ENCODE data around the gene ZFPL1.
A peak's percentile ranks its signal among the peaks of the same experiment; 100 is the strongest.

The ZFPL1 gene

GRCh38 chr11:65060913-65061408 is 23.1 kb upstream of the ZFPL1 start:
- DNase-seq (ENCODE audit: low read depth) = no peak

DNA sequence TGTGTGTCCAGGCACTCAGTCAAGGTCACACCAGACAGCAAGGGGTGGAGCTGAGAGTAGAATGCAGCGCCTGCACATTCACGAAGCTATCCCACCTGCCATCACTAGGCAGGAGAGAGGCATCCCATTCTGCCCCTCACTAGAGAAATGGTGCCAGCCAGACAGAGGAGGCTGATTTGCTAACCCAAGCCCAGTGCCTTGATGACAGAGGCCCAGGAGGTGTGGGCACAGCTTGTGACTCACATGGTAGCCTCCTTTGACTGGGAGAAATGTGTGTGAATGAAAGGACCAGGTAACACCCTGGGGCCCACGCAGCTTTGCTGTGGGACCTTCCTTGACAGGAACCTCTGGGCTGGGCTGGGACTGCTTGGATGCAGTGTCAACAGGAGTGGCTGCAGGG is 20.5 kb upstream of the ZFPL1 start:
- DNase-seq (ENCODE audit: low read depth) = no peak

GRCh38 chr11:65064847-65065240 is 19.2 kb upstream of the ZFPL1 start:
- no peak for DNase-seq (ENCODE audit: low read depth)

DNA sequence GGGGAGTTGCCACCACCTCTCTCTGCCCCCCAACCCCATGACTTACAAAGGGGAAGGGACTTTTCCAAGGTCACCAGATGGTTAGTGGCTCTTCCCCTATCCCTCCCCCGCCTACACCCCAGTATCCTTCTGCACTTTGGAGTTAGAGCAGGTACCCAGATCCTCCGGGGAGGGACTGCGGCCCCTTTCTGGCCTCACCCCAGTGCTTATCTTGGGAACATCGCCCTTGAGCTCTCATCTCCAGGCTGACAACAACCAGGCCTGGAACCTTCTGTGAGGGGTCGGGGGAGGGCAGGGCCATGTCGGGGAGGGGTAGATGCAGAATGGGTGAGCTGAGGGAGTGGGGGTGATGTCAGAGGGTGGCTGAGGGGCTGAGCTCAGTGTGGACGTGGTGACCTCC is 18.2 kb upstream of the ZFPL1 start:
- no peak for DNase-seq (ENCODE audit: low read depth)

- DNase-seq (ENCODE audit: low read depth) = no peak
Measured at GRCh38 chr11:65066315-65066714, 17.7 kb upstream of the ZFPL1 start.

DNA sequence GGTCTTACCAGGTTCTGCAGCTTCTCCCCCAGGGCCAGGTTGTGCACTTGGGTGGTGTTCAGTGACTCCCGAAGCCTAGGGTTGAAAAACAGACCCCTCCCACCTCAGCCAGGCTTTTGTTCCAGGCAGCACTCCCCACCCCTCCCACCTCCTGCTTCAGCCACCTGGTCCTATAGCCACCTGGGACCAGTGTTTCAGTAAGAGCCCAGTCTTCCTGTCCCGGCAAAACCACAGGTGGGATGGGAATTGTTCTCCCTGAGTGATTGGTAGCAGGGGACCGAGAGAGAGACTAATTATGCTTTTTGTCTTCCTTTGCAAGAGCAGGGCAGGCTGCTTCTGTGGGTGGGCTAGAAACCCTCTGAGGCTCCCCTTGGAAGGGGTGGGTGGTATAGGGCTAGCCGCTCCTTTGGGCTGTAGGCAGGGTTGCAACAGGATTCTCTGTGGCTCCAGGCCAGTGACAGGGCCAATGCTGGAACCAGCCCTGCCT is 17.2 kb upstream of the ZFPL1 start:
- DNase-seq (ENCODE audit: low read depth) = no peak

DNA sequence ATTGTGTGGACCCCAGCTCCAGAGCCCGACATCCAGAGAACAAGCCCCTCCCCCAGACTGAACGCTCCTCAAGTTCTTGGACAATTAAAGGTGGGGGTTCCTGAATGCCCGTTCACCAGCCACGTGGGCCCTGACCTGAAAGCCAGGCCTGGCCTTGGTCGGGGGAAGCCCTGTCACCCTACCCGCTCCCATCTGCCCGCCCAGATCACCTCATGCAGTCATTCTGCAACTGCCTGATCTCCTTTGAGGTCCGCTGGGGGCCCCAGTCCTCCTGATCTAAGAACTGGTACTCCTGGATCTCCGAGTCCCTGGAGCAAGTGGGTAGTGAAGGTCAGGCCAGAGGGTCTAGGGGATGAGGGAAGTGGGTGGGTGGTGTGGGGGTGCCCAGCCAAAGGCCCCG is 16.6 kb upstream of the ZFPL1 start:
- no peak for DNase-seq (ENCODE audit: low read depth)

DNA sequence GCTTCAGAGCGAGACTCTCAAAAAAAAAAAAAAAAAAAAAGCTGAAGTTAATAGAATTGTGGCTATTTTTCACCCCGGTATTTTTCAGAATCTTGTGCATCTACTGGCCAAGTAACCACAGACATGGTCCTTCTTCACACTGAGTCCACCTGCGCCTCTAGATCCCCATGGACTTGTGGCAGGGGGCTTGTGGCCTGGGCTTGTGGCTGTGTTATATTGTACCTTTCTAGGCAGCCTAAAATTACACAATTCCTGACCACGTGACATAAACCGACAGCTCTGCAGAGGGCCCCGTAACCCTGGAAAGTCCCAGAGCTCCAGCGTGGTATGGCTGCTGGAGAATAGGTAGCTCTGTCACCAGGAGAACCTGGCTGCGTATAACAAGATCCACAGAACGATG is 14.8 kb upstream of the ZFPL1 start:
- DNase-seq (ENCODE audit: low read depth) = no peak

DNA sequence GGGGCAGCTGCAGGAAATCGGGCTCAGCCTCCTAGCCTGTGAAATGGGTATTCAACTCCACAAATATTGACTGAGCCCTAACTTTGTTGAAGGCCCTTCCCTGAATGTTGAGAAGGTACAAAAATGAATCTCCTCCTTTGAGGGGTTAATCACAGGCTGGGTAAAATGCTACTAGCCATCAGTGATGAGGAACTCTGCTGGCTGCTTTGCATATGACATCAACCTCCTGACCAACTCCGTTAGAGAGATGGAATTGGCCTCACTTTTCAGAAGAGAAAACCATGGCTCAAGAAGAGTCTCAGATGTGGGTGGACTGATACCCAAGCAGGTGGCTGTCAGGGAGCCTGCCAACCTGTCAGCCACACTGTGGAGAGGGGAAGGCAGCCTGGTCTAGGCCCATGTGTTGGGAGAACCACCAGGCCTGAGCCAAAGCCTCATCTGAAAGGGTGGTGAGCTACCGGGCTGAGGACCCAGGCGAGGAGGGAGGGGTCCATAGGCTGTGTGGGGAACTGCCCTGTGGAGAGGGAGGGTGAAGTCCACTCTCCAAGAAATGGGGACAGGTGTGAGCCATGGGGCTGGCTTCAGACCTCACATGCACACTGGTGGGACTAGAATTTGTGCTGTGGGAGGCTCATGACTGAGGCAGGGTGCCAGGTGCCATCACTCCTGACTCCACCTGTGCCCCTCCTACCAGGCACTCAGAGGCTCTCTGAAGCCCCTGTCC is 12.0 kb upstream of the ZFPL1 start:
- DNase-seq (ENCODE audit: low read depth) = no peak

DNA sequence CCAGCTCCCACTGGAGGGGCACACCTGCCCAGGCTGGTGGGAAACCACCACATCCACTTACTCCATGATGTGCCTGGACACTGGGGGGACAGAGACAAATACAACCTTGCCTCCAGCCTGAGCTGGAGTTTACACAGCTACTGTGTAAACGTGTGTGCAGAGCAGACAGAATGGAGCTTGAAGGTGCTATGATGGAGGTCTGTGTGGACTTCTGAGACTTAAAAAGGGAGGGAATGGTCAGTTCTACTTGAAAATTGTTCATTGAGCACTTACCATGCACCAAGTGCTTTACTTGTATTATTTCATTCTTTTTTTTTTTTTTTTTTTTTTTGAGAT is 11.4 kb upstream of the ZFPL1 start:
- no peak for DNase-seq (ENCODE audit: low read depth)

DNA sequence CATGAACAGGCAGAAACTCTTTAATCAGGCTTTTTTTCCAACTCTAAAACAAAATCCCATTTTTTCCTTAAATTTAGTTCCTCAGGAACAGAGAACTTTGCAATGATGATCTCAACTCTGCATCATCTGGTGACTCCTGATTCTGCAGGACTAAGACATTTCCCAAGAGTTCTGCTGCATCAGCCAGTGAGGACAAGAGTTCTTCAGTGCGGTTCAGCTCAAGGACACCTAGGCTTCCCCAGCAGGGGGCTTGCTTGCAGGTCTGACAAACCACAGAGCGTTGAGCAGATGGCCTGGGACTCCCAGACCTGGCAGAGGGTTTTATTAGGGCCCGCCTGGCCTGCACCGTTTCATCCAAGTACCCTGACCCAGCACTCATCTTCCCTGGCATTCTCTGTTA is 6.6 kb upstream of the ZFPL1 start:
- DNase-seq (ENCODE audit: low read depth) = no peak

GRCh38 chr11:65078151-65078550 is 5.9 kb upstream of the ZFPL1 start:
- DNase-seq (ENCODE audit: low read depth) = peak; percentile 68

DNA sequence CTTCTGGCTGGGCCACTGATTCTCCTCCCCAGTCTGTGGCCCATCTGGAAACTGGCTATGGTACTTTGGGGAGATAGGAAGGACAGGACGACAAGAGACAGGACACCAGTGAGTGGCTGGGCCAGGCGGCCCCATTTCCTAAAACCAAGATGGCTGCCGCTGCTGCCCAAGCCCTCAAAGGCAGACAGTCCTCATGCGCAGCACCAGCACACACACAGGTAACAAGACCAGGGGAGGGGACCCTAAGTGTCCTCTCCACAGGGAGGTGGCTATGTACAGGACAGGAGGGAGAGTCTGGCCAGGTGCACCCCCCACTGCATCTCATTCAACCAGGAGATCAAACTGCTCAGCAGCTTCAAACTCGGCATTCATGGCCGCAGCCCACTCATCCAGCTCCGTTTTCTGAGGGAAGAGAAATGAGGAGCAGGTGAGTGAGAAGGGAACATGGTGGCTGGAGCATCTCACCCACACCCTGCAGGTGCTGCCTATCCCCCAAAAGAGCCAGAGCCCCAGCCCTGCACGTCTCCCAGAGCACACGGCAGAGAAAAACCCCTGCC is 5.2 kb upstream of the ZFPL1 start:
- no peak for DNase-seq (ENCODE audit: low read depth)

- no peak for DNase-seq (ENCODE audit: low read depth)
Measured at GRCh38 chr11:65083134-65083833, 738 bp upstream of the ZFPL1 start.

DNA sequence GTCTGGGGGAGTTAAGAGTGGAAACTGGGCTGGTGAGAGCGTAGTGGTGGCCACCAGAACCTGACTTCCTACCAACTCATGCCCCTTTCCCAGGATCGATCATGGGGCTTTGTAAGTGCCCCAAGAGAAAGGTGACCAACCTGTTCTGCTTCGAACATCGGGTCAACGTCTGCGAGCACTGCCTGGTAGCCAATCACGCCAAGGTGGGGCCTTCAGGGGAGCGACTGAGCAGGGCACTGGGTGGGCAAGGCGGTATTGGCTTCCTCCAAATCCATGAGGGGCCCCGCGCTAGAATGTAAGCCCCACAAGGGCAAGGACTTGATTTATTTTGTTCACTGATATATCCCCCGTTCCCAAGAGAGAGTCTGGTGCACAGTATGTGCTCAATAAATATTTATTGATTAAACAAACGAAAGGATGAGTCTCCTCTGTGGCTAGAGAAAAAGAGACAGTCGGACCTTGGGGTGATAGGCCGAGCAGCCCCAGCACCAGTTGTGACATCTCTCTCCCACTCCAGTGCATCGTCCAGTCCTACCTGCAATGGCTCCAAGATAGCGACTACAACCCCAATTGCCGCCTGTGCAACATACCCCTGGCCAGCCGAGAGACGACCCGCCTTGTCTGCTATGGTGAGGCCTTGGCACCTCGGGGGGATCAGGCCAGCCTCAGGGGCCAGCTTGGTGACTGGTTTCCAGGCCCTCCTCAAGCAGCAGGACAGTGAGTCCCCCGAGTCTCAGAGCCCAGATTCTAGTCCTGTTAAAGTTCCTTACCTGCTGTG is 765 bp downstream of the ZFPL1 start:
- no peak for DNase-seq (ENCODE audit: low read depth)

DNA sequence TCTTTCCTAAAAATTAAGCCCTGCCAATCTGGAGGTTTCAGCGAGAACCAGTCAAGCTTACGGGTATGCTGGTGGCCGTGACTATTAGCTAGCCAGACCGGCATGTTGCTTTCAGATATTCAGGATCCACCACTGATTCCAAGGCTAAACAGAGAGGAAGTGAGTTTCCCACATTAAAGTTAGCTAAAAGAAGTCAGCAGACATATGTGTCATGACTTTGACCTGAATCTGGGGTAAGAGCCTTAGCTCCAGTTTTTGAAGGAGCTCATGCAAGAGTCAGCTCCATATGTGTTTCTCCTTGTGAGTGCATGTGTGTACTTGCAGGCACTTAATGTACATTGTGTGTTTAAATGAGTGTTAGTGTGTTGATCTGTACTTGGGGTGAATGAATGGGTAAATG is 1.4 kb downstream of the ZFPL1 start:
- DNase-seq (ENCODE audit: low read depth) = no peak

DNA sequence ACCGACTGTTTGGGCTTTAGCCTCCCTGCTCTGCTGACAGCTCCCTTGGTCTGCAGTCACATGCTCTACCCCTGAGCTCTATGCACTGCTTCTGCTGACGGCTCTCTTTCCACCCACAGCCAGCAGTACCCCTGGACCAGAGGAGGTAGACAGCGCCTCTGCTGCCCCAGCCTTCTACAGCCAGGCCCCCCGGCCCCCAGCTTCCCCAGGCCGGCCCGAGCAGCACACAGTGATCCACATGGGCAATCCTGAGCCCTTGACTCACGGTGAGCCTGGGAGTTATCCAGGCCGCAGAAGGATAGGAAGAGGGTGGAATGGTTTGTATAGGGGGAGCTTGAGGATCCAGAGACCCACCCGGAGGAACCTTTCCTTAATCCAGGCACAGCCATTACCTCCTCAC is 2.8 kb downstream of the ZFPL1 start:
- no peak for DNase-seq (ENCODE audit: low read depth)

DNA sequence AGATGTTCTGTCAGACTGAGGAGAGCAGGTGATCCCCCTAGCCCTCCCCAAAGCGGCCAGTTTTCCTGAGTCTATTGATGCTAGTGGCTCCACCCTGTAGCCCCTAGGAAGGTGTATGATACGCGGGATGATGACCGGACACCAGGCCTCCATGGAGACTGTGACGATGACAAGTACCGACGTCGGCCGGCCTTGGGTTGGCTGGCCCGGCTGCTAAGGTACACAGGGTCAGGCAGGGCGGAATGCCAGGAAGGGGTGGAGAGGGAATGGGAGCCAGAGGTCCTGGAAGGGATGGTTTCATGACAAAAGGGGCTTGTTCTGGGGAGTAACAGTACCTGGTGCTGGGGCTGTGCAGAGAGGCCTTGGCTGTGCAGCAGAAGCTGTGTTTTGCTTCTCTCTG is 3.2 kb downstream of the ZFPL1 start:
- no peak for DNase-seq (ENCODE audit: low read depth)

DNA sequence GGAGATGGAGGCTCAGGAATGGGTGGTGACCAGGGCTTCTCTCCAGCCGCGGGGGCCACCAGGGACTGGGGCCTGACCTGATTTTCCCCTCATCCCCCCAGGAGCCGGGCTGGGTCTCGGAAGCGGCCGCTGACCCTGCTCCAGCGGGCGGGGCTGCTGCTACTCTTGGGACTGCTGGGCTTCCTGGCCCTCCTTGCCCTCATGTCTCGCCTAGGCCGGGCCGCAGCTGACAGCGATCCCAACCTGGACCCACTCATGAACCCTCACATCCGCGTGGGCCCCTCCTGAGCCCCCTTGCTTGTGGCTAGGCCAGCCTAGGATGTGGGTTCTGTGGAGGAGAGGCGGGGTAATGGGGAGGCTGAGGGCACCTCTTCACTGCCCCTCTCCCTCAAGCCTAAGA is 3.8 kb downstream of the ZFPL1 start:
- DNase-seq (ENCODE audit: low read depth) = no peak

DNA sequence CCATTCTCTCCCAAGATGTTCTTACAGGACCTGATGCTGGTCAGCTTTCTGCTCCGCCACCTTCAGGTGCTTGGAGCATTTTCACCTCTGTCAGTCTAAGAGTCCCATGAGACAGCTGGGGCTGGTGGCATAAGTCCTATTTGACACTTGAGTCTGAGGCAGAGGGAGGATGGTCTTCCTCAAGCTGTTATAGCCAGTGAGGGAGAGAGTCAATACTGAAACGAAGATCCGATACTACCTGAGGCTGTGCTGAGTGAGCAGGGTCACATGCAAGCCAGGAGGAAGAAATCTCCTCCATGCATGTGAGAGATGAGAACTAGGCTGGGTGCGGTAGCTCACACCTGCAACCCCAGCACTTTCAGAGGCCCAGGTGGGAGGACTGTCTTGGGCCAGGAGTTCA is 5.6 kb downstream of the ZFPL1 start:
- no peak for DNase-seq (ENCODE audit: low read depth)

GRCh38 chr11:65090628-65091027 is 6.6 kb downstream of the ZFPL1 start:
- DNase-seq (ENCODE audit: low read depth) = no peak

DNA sequence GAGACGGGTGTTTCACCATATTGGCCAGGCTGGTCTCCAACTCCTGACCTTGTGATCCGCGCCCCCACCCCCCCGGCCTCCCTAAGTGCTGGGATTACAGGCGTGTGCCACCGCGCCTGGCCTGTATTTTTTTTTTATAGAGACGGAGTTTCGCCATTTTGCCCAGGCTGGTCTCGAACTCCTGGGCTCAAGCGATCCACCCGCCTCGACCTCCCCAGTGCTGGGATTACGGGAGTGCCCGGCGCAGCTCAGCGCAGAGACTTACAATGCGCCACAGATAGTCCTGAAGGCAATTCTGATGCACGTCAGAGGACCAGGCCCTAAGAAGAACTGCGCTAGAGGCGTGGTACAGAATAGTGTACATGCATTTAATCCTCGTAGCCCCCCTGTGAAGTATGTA is 11.4 kb downstream of the ZFPL1 start:
- DNase-seq (ENCODE audit: low read depth) = no peak

All from stimulated activated CD8-positive, alpha-beta memory T cell treated with anti-CD3 and anti-CD28 coated beads, Interleukin-15, amount 100 ng/mL, for 1 hour (primary cell).